ENCODE measurements around the gene FAM53A.

Gene FAM53A

GRCh38 chr4:1598206-1599025 is 85.7 kb downstream of the FAM53A start:
- TF ChIP-seq CTCF (IDR thresholded peaks at IDR 0.05) (no peak), ZFX (IDR thresholded peaks at IDR 0.05; ENCODE audit: borderline replicate concordance) (no peak)
- no peak overlapping the region for H3K27ac ChIP-seq

GRCh38 chr4:1597021-1597931 is 86.8 kb downstream of the FAM53A start:
- no peak for TF ChIP-seq ZFX (IDR thresholded peaks at IDR 0.05; ENCODE audit: borderline replicate concordance)
- TF ChIP-seq CTCF (IDR thresholded peaks at IDR 0.05): no peak
- no peak overlapping the region for H3K27ac ChIP-seq

- H3K27ac ChIP-seq: no peak overlapping the region
- TF ChIP-seq CTCF (IDR thresholded peaks at IDR 0.05) (peak; percentile 9; the same call in 1 of the 2 replicates), ZFX (IDR thresholded peaks at IDR 0.05; ENCODE audit: borderline replicate concordance) (no peak)
Observed at GRCh38 chr4:1596393-1596792, 87.7 kb downstream of the FAM53A start.

GRCh38 chr4:1595789-1596325 is 88.3 kb downstream of the FAM53A start:
- TF ChIP-seq ZFX (IDR thresholded peaks at IDR 0.05; ENCODE audit: borderline replicate concordance) (no peak), CTCF (IDR thresholded peaks at IDR 0.05) (no peak)

GRCh38 chr4:1594871-1595788 is 89.0 kb downstream of the FAM53A start:
- no peak overlapping the region for H3K27ac ChIP-seq
- no peak for TF ChIP-seq CTCF (IDR thresholded peaks at IDR 0.05)
- no peak for TF ChIP-seq ZFX (IDR thresholded peaks at IDR 0.05; ENCODE audit: borderline replicate concordance)

More at GRCh38 chr4:1595789-1596325, 88.3 kb downstream of the FAM53A start:
- no peak overlapping the region for H3K27ac ChIP-seq

GRCh38 chr4:1593881-1594345 is 90.2 kb downstream of the FAM53A start:
- H3K27ac ChIP-seq: no peak overlapping the region
- TF ChIP-seq ZFX (IDR thresholded peaks at IDR 0.05; ENCODE audit: borderline replicate concordance) (no peak), CTCF (IDR thresholded peaks at IDR 0.05) (no peak)
